Peyer's patch (tissue), 4 donors: ENCODE measurements around the gene ARID1B. TPM values are rescaled to one million over a fixed set of nuclear protein-coding genes. Genes with fewer than 3 reads are reported as not detected.

Experiments used
- DNase-seq, 3 donors: peaks; one replicate each; pipeline ENCODE4 v3.0.0-alpha.2; 2017 to 2019
- H3K27ac ChIP-seq, 4 donors: fragments of 200-600 bp; sonication (generic); one replicate each; pipeline ENCODE4 v1.5.1; 2016 to 2019
- H3K27me3 ChIP-seq, 2 donors: fragments of 200-600 bp; sonication (generic); one replicate each; pipeline ENCODE4 v1.5.1; 2019
- H3K36me3 ChIP-seq, 3 donors: fragments of 200-600 bp; sonication (generic); one replicate each; pipeline ENCODE4 v1.5.1; 2016 to 2019
- H3K4me1 ChIP-seq, 4 donors: fragments of 200-600 bp; sonication (generic); one replicate each; pipeline ENCODE4 v1.5.1; 2016 to 2019
- H3K4me3 ChIP-seq, 4 donors: fragments of 200-600 bp; sonication (generic); 1 replicate in 3 of 4; 2 replicates in 1 of 4; pipeline ENCODE4 v1.5.1; 2016 to 2019; ENCODE audit warnings: mild to moderate bottlenecking in 1 of 4
- H3K9me3 ChIP-seq, 4 donors: fragments of 200-600 bp; sonication (generic); one replicate each; pipeline ENCODE4 v1.5.1; 2016 to 2019; ENCODE audit warnings: mild to moderate bottlenecking in 1 of 4
- POLR2A ChIP-seq, 2 donors: fragments of 450-650 bp; IDR thresholded peaks; one replicate each; pipeline ENCODE4 v1.5.1; 2017; ENCODE audit warnings: antibody characterized with exemption in 2 of 2, mild to moderate bottlenecking in 2 of 2, moderate library complexity in 2 of 2
- total RNA-seq, 4 donors: library from RNA; depleted of rRNA; stranded (reverse); fragments of >200 nt; gene quantifications; one replicate each; pipeline ENCODE4 v1.1.0, GENCODE V29; 2016
- TF ChIP-seq, protein P1 (sequence below), 6 experiments: fragments of 450-650 bp in 4 of 6; fragments of 200-600 bp in 2 of 6; sonication (generic) in 1 of 6; IDR thresholded peaks; one replicate each; pipeline ENCODE4 v1.5.1; 2017 to 2019; ENCODE audit warnings: antibody characterized with exemption in 6 of 6, mild to moderate bottlenecking in 3 of 6, moderate library complexity in 1 of 6

ARID1B gene
- total RNA-seq, 4 donors from 2014 or later: 117 to 174 (median 149) TPM

DNA sequence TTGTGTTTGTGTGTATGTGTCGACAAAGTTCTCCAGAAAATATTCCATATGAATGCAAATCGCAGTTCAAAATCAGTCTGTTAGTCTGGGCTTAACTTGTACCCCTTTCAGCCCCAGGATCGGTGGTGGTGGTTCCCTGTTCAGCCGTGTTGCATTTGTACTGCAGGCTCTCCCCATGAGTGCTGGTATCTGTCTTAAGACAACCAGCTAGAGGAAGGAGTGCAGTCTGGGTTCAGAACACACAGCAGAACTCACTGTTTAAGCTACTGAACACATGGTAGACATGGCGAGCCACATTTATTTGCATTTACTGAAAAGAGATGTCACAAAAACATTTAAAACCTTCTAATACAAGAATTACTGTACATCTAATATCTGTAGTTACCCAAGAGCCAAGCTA lies 192.1 kb downstream of the ARID1B start:
- no peaks in the 10 kb centered on the region for H3K4me1 ChIP-seq
- DNase-seq: no peak
- no peaks in the 10 kb centered on the region for H3K36me3 ChIP-seq
- no peaks in the 10 kb centered on the region for H3K9me3 ChIP-seq
- H3K27me3 ChIP-seq: no peaks in the 10 kb centered on the region
- TF ChIP-seq, protein P1, sequence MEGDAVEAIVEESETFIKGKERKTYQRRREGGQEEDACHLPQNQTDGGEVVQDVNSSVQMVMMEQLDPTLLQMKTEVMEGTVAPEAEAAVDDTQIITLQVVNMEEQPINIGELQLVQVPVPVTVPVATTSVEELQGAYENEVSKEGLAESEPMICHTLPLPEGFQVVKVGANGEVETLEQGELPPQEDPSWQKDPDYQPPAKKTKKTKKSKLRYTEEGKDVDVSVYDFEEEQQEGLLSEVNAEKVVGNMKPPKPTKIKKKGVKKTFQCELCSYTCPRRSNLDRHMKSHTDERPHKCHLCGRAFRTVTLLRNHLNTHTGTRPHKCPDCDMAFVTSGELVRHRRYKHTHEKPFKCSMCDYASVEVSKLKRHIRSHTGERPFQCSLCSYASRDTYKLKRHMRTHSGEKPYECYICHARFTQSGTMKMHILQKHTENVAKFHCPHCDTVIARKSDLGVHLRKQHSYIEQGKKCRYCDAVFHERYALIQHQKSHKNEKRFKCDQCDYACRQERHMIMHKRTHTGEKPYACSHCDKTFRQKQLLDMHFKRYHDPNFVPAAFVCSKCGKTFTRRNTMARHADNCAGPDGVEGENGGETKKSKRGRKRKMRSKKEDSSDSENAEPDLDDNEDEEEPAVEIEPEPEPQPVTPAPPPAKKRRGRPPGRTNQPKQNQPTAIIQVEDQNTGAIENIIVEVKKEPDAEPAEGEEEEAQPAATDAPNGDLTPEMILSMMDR (IDR thresholded peaks at IDR 0.05): no peak
- TF ChIP-seq POLR2A (IDR thresholded peaks at IDR 0.05): no peak
- H3K27ac ChIP-seq: no peak overlapping the region
- no peak overlapping the region for H3K4me3 ChIP-seq

DNA sequence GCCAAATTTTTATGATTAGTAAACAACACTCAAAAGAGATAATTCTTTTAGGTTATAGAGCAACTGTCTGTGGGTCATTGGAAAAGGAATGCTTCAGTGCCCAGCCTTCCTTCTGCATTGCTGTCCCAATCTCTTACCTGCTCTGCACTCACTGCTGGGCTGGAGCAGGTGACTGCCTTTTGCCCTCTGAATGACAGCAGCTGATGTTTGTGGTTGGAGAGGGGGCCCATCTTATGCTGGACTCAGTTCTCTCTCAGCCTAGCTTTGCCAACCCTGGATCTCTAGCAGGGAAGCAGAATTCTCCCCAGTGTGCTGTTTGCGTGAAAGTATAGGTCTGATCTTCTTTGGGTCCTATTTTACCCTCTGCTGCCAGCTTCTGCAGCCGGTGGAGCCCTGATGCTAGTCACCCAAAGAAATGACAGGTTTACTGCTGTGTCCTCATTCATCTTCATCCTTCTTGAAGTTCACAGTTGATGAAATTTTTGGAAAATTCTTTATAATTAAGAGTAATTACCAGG lies 193.5 kb downstream of the ARID1B start:
- TF ChIP-seq, protein P1 (IDR thresholded peaks at IDR 0.05): no peak
- no peak for TF ChIP-seq POLR2A (IDR thresholded peaks at IDR 0.05)
- Histone ChIP-seq H3K4me1 (peaks cover 0 to 2% (median 0%) of the 10 kb centered on the region in 4 donors), H3K9me3 (no peaks in the 10 kb centered on the region), H3K27ac (no peak overlapping the region), H3K27me3 (no peaks in the 10 kb centered on the region), H3K4me3 (no peak overlapping the region), H3K36me3 (no peaks in the 10 kb centered on the region)
- no peak for DNase-seq

DNA sequence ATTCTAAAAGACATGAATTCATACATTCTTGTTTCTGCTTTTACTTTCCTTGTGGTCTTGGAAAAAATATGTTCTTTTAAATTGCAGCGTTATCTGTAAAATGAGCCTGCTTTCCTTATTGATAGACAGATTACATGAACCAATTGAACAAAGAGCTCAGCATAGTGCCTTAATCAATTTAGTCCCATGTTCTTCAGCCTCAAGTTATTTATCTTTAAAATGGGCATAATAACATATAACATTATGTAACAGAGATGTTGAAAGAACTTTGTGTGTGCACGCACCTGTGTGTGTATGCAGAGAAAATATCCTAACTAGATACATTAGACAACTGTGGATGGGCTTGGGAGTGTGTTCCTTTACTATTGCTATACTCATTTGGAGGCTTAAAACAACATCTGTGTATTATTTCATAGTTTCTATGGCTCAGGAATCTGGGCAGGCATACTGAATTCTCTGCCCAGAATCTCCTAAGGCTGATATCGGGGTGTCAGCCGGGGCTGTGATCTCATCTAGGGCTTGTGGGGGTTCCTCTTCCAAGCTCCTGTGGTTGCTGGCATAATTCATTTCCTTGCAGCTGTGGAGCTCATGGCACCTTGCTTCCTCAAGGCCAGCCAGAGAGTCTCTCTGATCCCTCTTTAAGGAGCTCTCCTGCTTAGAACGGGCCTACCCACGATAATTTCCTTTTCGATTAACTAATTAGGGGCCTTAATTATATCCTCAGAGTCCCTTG lies 194.1 kb downstream of the ARID1B start:
- H3K36me3 ChIP-seq: no peaks in the 10 kb centered on the region
- H3K27me3 ChIP-seq: no peaks in the 10 kb centered on the region
- H3K4me3 ChIP-seq: no peak overlapping the region
- H3K4me1 ChIP-seq: peaks cover 0 to 3% (median 0%) of the 10 kb centered on the region in 4 donors
- TF ChIP-seq POLR2A (IDR thresholded peaks at IDR 0.05): no peak
- TF ChIP-seq, protein P1 (IDR thresholded peaks at IDR 0.05): no peak
- H3K27ac ChIP-seq: no peak overlapping the region
- no peaks in the 10 kb centered on the region for H3K9me3 ChIP-seq
- no peak for DNase-seq

DNA sequence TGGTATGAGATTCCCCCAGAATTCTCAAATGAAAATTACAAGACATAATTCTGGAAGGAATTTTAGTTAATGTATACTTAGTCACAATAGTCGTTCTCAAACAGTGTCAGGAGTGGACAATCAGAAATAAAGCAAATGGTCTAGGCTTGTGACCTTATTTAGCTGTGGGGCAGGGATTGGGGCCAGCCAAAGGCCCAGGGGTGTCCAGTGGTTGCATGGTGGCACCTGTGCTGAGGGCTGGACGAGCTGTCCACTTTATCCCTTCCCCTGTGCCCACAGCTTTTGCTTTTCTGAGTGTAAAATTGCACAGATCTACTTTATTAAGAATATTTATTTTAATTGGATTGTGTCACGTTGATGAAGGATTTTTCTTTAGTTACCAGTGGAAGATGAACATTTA lies 195.0 kb downstream of the ARID1B start:
- H3K36me3 ChIP-seq: no peaks in the 10 kb centered on the region
- TF ChIP-seq, protein P1 (IDR thresholded peaks at IDR 0.05): no peak
- TF ChIP-seq POLR2A (IDR thresholded peaks at IDR 0.05): no peak
- no peaks in the 10 kb centered on the region for H3K9me3 ChIP-seq
- H3K27me3 ChIP-seq: no peaks in the 10 kb centered on the region
- no peak overlapping the region for H3K4me3 ChIP-seq
- H3K4me1 ChIP-seq: peaks cover 0 to 3% (median 0%) of the 10 kb centered on the region in 4 donors
- H3K27ac ChIP-seq: no peak overlapping the region
- DNase-seq: no peak

DNA sequence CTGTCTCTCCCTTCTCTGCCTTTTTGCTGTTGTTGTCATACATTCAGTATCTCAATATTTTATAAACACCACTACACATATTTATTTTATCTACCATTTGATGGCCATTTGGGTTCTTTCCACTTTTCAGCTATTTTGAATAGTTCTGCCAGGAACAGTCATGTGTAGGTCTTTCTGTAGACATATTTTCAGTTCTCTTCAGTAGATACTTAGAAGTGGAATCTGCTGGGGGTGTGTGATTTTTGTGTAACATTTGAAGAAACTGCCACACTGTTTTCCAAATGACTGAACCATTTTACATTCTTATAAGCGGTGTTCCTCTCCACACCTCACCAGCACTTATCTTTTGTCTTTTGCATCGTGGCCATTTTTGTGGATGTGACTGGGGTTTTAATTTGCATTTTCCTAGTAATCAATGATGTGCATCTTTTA lies 197.7 kb downstream of the ARID1B start:
- no peak for DNase-seq
- Histone ChIP-seq H3K36me3 (no peaks in the 10 kb centered on the region), H3K27me3 (no peaks in the 10 kb centered on the region), H3K9me3 (no peaks in the 10 kb centered on the region), H3K4me3 (no peak overlapping the region), H3K4me1 (peaks cover 0 to 3% (median 0%) of the 10 kb centered on the region in 4 donors), H3K27ac (peak overlapping the region in 1 of 4 donors; percentile 14)
- TF ChIP-seq, protein P1 (IDR thresholded peaks at IDR 0.05): no peak
- TF ChIP-seq POLR2A (IDR thresholded peaks at IDR 0.05): no peak
